Kidney epithelial cell (primary cell): ENCODE measurements around the gene PXDN. TPM values are rescaled to one million over a fixed set of nuclear protein-coding genes. Genes with fewer than 3 reads are reported as not detected.
"Not testable (repeated sequence)": the region's sequence is repeated elsewhere in the genome, so short reads cannot be mapped to it uniquely, and the experiment has no call there.

ENCODE experiments used
- DNase-seq: peaks from one replicate; pipeline ENCODE4 v3.0.0-alpha.2; 2010; ENCODE audit warnings: low read depth
- H3K27me3 ChIP-seq: 2 replicates; pipeline ENCODE4 v1.6.0; 2011; ENCODE audit warnings: low read length; ENCODE audit not compliant: control insufficient read depth, insufficient read depth
- H3K36me3 ChIP-seq: 2 replicates; pipeline ENCODE4 v1.5.1; 2011; ENCODE audit warnings: low read length; ENCODE audit not compliant: control insufficient read depth, insufficient read depth
- H3K4me3 ChIP-seq: 2 replicates; pipeline ENCODE4 v1.5.1; 2011; ENCODE audit warnings: low read depth, mild to moderate bottlenecking, control low read depth, low read length
- total RNA-seq: library from RNA; depleted of rRNA; stranded (reverse); fragments of >200 nt; gene quantifications from 2 replicates; pipeline ENCODE4 v1.2.3, GENCODE V29; 2015
- TF ChIP-seq, protein P1 (sequence below): IDR thresholded peaks from 2 replicates; pipeline ENCODE4 v1.5.1; 2011; ENCODE audit warnings: mild to moderate bottlenecking, moderate library complexity, low read length, control low read depth, inconsistent platforms; ENCODE audit not compliant: insufficient read depth, poor library complexity, severe bottlenecking

The PXDN gene
- total RNA-seq, 1 donor from 2014 or later, result 287 TPM

GRCh38 chr2:1717113-1717512 is 27.2 kb downstream of the PXDN start:
- TF ChIP-seq, protein P1, sequence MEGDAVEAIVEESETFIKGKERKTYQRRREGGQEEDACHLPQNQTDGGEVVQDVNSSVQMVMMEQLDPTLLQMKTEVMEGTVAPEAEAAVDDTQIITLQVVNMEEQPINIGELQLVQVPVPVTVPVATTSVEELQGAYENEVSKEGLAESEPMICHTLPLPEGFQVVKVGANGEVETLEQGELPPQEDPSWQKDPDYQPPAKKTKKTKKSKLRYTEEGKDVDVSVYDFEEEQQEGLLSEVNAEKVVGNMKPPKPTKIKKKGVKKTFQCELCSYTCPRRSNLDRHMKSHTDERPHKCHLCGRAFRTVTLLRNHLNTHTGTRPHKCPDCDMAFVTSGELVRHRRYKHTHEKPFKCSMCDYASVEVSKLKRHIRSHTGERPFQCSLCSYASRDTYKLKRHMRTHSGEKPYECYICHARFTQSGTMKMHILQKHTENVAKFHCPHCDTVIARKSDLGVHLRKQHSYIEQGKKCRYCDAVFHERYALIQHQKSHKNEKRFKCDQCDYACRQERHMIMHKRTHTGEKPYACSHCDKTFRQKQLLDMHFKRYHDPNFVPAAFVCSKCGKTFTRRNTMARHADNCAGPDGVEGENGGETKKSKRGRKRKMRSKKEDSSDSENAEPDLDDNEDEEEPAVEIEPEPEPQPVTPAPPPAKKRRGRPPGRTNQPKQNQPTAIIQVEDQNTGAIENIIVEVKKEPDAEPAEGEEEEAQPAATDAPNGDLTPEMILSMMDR, result no peak
- no peaks in the 10 kb centered on the region for H3K36me3 ChIP-seq
- no peak overlapping the region for H3K4me3 ChIP-seq
- no peak for DNase-seq
- no peaks in the 10 kb centered on the region for H3K27me3 ChIP-seq

DNA sequence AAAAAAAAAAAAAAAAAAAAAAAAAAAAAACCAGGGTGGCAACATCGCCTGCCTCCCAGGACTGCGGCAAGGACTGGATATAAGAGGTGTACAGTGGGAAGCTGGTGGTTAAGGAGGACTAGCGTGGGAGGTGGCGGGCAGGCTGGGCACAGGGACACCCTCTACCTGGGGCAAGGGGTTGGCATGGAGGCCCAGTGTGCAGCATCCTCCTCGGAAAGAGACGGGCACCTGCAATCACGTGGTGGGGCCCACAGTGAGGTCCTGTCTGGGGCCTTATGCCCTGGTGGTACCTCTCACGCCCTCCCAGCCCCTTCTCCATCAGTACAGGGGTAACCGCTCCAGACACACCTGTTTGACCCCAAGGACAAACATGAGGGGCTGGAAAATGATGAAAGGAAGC is 27.9 kb downstream of the PXDN start:
- TF ChIP-seq, protein P1, result no peak
- no peak overlapping the region for H3K4me3 ChIP-seq

GRCh38 chr2:1716014-1716305 is 28.4 kb downstream of the PXDN start:
- H3K27me3 ChIP-seq, DNase-seq, H3K36me3 ChIP-seq, H3K4me3 ChIP-seq: not testable (repeated sequence)

More for the DNA sequence above, 27.9 kb downstream of the PXDN start:
- no peak for DNase-seq
- Histone ChIP-seq H3K27me3 (no peaks in the 10 kb centered on the region), H3K36me3 (no peaks in the 10 kb centered on the region)

DNA sequence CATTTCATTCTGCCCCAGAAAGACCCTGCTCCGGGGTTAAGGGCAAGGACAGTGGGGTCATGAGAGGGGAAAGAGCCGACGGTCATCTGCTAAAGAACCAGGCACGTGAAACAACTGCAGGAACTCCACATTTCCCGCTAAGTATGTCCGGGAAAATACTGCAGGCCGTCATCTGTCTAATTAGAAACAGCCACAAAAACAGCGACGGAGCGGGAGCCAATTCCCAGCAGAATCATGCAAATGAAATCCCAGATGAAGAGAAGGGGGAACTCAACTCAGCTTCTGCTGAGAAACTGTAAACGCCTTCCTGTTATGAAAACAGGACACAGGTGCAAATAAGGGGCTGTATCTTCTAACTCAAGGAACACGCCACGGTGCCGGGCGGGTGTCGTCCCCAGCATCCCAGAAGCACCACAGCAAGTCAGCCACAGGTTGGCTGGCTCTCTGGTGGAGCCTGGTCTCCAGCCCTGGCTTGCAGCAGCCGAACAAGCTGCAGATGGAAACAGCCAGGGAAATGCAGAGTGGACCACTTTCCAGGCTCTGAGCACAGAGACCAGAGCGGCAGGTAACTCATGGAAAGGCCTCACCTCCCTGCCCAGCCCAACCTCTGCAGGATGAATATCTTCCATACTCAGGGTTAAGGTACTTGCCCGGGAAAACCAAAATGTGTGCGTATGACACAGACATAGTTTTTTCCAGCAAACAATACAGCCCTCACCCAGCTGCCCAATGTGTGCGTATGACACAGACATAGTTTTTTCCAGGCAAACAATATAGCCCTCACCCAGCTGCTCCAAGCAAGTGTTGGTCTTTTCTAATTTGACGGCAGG is 28.9 kb downstream of the PXDN start:
- H3K36me3 ChIP-seq, result no peaks in the 10 kb centered on the region
- H3K4me3 ChIP-seq, result no peak overlapping the region
- no peaks in the 10 kb centered on the region for H3K27me3 ChIP-seq
- TF ChIP-seq, protein P1, result no peak
- DNase-seq, result no peak

GRCh38 chr2:1714291-1715064 is 29.8 kb downstream of the PXDN start:
- Histone ChIP-seq H3K4me3 (no peak overlapping the region), H3K36me3 (no peaks in the 10 kb centered on the region), H3K27me3 (no peaks in the 10 kb centered on the region)
- TF ChIP-seq, protein P1, result no peak
- no peak for DNase-seq

GRCh38 chr2:1713839-1714236 is 30.5 kb downstream of the PXDN start:
- no peaks in the 10 kb centered on the region for H3K36me3 ChIP-seq
- no peaks in the 10 kb centered on the region for H3K27me3 ChIP-seq
- no peak for DNase-seq
- TF ChIP-seq, protein P1, result no peak
- no peak overlapping the region for H3K4me3 ChIP-seq
